CD4-positive, alpha-beta T cell (primary cell): Measurements from ENCODE around the gene BOD1. TPM values are rescaled to one million over a fixed set of nuclear protein-coding genes. Genes with fewer than 3 reads are reported as not detected.

Experiments
- ATAC-seq: fragments of 200-7000 bp; cut with Tn5 transposase; one replicate; pipeline ENCODE4 v1.10.0; 2022; ENCODE audit warnings: mild to moderate bottlenecking; ENCODE audit not compliant: poor library complexity
- CTCF ChIA-PET: fragments of 350-600 bp; sonication (Branson Sonifier 250); formaldehyde crosslinking; loops from one replicate; lab custom pipeline; 2021; ENCODE audit warnings: antibody characterized with exemption, inconsistent platforms; lab: Charles Lee
- POLR2A ChIA-PET: fragments of 350-600 bp; sonication (Branson Sonifier 250); formaldehyde crosslinking; loops from one replicate; lab custom pipeline; 2021; ENCODE audit warnings: antibody characterized with exemption, inconsistent platforms; lab: Charles Lee
- DNase-seq, 14 experiments: peaks; one replicate each; pipeline ENCODE4 v3.0.0-alpha.2; 2013 to 2020; ENCODE audit warnings: mixed read lengths in 2 of 14
- H3K27ac ChIP-seq, 2 donors: one replicate each; pipeline versions ENCODE4 v1.5.1 to v1.7.0; 2013; ENCODE audit warnings: low read length in 2 of 2, low read depth in 1 of 2, mild to moderate bottlenecking in 1 of 2
- H3K27me3 ChIP-seq, 2 experiments: 1 replicate in 1 of 2; 2 replicates in 1 of 2; pipeline versions ENCODE4 v1.6.1 to v1.7.0; 2013; ENCODE audit warnings: low read length in 2 of 2, control low read depth in 1 of 2, mild to moderate bottlenecking in 1 of 2, moderate library complexity in 1 of 2; ENCODE audit not compliant: insufficient read depth in 2 of 2, control insufficient read depth in 1 of 2
- H3K36me3 ChIP-seq: one replicate; pipeline ENCODE4 v1.6.1; 2013; ENCODE audit warnings: low read length, control low read depth; ENCODE audit not compliant: insufficient read depth
- H3K4me1 ChIP-seq: one replicate; pipeline ENCODE4 v1.6.1; 2013; ENCODE audit warnings: low read length, control low read depth; ENCODE audit not compliant: insufficient read depth
- H3K4me3 ChIP-seq: one replicate; pipeline ENCODE4 v1.5.1; 2013; ENCODE audit warnings: mild to moderate bottlenecking, low read length, moderate library complexity
- H3K9me3 ChIP-seq, 2 experiments: 1 replicate in 1 of 2; 2 replicates in 1 of 2; pipeline versions ENCODE4 v1.6.1 to v1.7.0; 2013; ENCODE audit warnings: low read length in 2 of 2, mild to moderate bottlenecking in 2 of 2, control low read depth in 1 of 2, moderate library complexity in 1 of 2; ENCODE audit not compliant: control insufficient read depth in 1 of 2, insufficient read depth in 1 of 2
- H3K27ac Mint-ChIP-seq: one replicate; pipeline ENCODE4 v1.8.0; 2020; ENCODE audit warnings: mixed read lengths
- H3K27me3 Mint-ChIP-seq: one replicate; pipeline ENCODE4 v1.8.0; 2021; ENCODE audit warnings: mixed read lengths
- H3K36me3 Mint-ChIP-seq: one replicate; pipeline ENCODE4 v1.8.0; 2021; ENCODE audit warnings: low read depth, mixed read lengths
- H3K4me1 Mint-ChIP-seq: one replicate; pipeline ENCODE4 v1.8.0; 2021; ENCODE audit warnings: low read depth, mixed read lengths
- H3K4me3 Mint-ChIP-seq: one replicate; pipeline ENCODE4 v1.8.0; 2020; ENCODE audit warnings: mild to moderate bottlenecking, mixed read lengths
- H3K9me3 Mint-ChIP-seq: one replicate; pipeline ENCODE4 v1.8.0; 2020; ENCODE audit warnings: mixed read lengths
- intact Hi-C, 2 experiments: fragments of 100-400 bp; cut with DNase I in 1 of 2; cut with micrococcal nuclease in 1 of 2; formaldehyde crosslinking; loops; one replicate each; pipeline versions ENCODE4 v1.15.1 to v1.9.0; 2023 to 2025; cut with DNase I, micrococcal nuclease
- total RNA-seq, 174 experiments: library from RNA in 2 of 174; stranded (reverse) in 2 of 174; gene quantifications; one replicate each; pipeline ENCODE4 v1.2.3 and lab custom pipeline; 2021 to 2026
- TF ChIP-seq, protein P1 (sequence below): fragments of 200-600 bp; IDR thresholded peaks from one replicate; pipeline ENCODE4 v1.8.0; 2022; ENCODE audit warnings: antibody characterized with exemption, mild to moderate bottlenecking

The BOD1 gene
- total RNA-seq, 2 experiments from 2014 or later = 20.6 to 20.9 TPM

- H3K4me3 ChIP-seq = no peak overlapping the region
- H3K27me3 Mint-ChIP-seq = no peaks in the 10 kb centered on the region
- no peaks in the 10 kb centered on the region for H3K36me3 ChIP-seq
- H3K27me3 ChIP-seq = peaks cover 0 to 3% of the 10 kb centered on the region in 2 experiments
- ChIA-PET CTCF (interaction anchor here (1.7 kb wide), 1 partner anchor 285 kb away, joined by 3 read pairs; no protein-coding TSS in a partner anchor), POLR2A (interaction anchor here (0.9 kb wide), 1 partner anchor 278 kb away, joined by 3 read pairs; no protein-coding TSS in a partner anchor)
- H3K4me1 ChIP-seq = no peaks in the 10 kb centered on the region
- H3K27ac ChIP-seq = no peak overlapping the region
- no peak overlapping the region for H3K4me3 Mint-ChIP-seq
- no peaks in the 10 kb centered on the region for H3K9me3 ChIP-seq
- ATAC-seq (no peak), DNase-seq (no peak)
- H3K36me3 Mint-ChIP-seq = no peaks in the 10 kb centered on the region
- no peaks in the 10 kb centered on the region for H3K9me3 Mint-ChIP-seq
- TF ChIP-seq, protein P1, sequence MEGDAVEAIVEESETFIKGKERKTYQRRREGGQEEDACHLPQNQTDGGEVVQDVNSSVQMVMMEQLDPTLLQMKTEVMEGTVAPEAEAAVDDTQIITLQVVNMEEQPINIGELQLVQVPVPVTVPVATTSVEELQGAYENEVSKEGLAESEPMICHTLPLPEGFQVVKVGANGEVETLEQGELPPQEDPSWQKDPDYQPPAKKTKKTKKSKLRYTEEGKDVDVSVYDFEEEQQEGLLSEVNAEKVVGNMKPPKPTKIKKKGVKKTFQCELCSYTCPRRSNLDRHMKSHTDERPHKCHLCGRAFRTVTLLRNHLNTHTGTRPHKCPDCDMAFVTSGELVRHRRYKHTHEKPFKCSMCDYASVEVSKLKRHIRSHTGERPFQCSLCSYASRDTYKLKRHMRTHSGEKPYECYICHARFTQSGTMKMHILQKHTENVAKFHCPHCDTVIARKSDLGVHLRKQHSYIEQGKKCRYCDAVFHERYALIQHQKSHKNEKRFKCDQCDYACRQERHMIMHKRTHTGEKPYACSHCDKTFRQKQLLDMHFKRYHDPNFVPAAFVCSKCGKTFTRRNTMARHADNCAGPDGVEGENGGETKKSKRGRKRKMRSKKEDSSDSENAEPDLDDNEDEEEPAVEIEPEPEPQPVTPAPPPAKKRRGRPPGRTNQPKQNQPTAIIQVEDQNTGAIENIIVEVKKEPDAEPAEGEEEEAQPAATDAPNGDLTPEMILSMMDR = no peak
- intact Hi-C loops = no loop called here
- H3K4me1 Mint-ChIP-seq = no peaks in the 10 kb centered on the region
- H3K27ac Mint-ChIP-seq = no peak overlapping the region
Observed at GRCh38 chr5:173640156-173640804, 23.8 kb upstream of the BOD1 start.

DNA sequence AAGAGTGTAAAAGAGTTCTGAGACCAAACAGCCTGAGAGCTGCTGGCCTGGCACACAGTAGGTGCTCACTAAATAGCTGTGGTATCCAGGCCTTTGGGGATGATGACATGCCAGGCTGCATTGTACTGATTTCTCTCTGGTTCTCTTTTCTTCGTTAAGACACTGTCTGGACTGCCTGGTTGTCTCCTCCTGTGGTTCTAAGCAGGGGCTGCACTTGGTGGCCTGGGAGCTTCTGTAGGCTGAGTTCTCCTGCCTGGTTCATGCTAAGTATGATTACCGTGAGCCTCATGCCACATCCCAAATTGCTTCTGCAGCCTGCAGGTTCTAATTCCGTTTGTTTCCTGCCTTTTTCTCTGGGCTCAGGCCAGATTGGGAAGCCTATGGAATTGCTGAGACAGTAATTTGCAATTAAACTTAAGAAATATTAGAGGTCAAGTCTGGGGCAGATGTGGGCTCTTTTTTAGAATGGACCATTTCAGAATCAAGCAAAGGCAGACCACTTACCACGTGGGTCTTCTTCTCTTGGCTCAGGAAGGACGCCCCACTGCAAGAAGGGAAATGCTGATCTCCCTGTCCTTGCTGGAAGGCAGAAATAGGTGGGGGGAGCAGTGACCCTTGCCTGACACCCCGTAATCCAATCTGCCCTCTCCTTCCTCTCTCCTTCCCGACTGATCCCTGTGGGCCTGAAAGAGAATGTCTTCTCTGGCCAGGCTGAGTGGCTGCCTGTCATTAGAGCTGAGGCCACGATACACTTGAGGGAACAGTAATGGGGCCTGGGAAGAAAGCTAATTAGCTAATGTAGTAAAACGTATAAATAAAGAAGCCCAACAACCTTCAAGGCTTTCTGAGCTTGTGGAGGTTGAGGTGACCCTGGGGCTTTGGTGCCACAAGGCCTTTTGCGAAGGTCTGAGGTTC, 21.9 kb upstream of the BOD1 start:
- CTCF ChIA-PET = no interaction called here
- no peak for ATAC-seq

GRCh38 chr5:173637340-173637739, 20.9 kb upstream of the BOD1 start:
- Mint-ChIP-seq H3K27ac (no peak overlapping the region), H3K36me3 (no peaks in the 10 kb centered on the region), H3K4me3 (no peak overlapping the region), H3K9me3 (no peaks in the 10 kb centered on the region), H3K4me1 (no peaks in the 10 kb centered on the region), H3K27me3 (no peaks in the 10 kb centered on the region)
- H3K36me3 ChIP-seq = no peaks in the 10 kb centered on the region
- no peak overlapping the region for H3K4me3 ChIP-seq
- ATAC-seq (no peak), DNase-seq (no peak)
- no peak overlapping the region for H3K27ac ChIP-seq
- no peaks in the 10 kb centered on the region for H3K27me3 ChIP-seq
- no peaks in the 10 kb centered on the region for H3K9me3 ChIP-seq
- POLR2A ChIA-PET = interaction anchor here (0.6 kb wide), 1 partner anchor 221 kb away, joined by 3 read pairs; no protein-coding TSS in a partner anchor
- intact Hi-C loops = no loop called here
- CTCF ChIA-PET = interaction anchor here (0.7 kb wide), 1 partner anchor 59 kb away, joined by 3 read pairs; no protein-coding TSS in a partner anchor
- no peaks in the 10 kb centered on the region for H3K4me1 ChIP-seq
- TF ChIP-seq, protein P1 = no peak

More for the DNA sequence above, 21.9 kb upstream of the BOD1 start:
- TF ChIP-seq, protein P1 = no peak
- DNase-seq = no peak
- Mint-ChIP-seq H3K4me1 (no peaks in the 10 kb centered on the region), H3K36me3 (no peaks in the 10 kb centered on the region), H3K4me3 (no peak overlapping the region), H3K27ac (no peak overlapping the region), H3K9me3 (no peaks in the 10 kb centered on the region), H3K27me3 (no peaks in the 10 kb centered on the region)
- Histone ChIP-seq H3K27me3 (no peaks in the 10 kb centered on the region), H3K27ac (no peak overlapping the region), H3K9me3 (no peaks in the 10 kb centered on the region), H3K4me1 (no peaks in the 10 kb centered on the region), H3K36me3 (no peaks in the 10 kb centered on the region), H3K4me3 (no peak overlapping the region)
- intact Hi-C loops = no loop called here
- POLR2A ChIA-PET = no interaction called here
